CD14-positive monocyte (primary cell): ENCODE measurements around the gene AS3MT. TPM values are rescaled to one million over a fixed set of nuclear protein-coding genes. Genes with fewer than 3 reads are reported as not detected.

ENCODE experiments used
- DNase-seq, 3 donors: peaks; one replicate each; pipeline ENCODE4 v3.0.0-alpha.2; 2011 to 2022
- H2AFZ ChIP-seq: 2 replicates; pipeline ENCODE4 v1.6.0; 2012; ENCODE audit warnings: mild to moderate bottlenecking, low read depth, low read length, inconsistent platforms; ENCODE audit not compliant: insufficient read depth, poor library complexity, severe bottlenecking
- H3K27ac ChIP-seq, 2 donors: 1 replicate in 1 of 2; 2 replicates in 1 of 2; pipeline ENCODE4 v1.5.1; 2012 to 2013; ENCODE audit warnings: low read length in 2 of 2, control low read depth in 1 of 2, inconsistent platforms in 1 of 2, low read depth in 1 of 2, mild to moderate bottlenecking in 1 of 2
- H3K27me3 ChIP-seq, 2 donors: one replicate each; pipeline versions ENCODE4 v1.6.0 to v1.6.1; 2011 to 2013; ENCODE audit warnings: low read length in 2 of 2; ENCODE audit not compliant: control insufficient read depth in 2 of 2, insufficient read depth in 2 of 2
- H3K36me3 ChIP-seq, 2 donors: replicated peaks in 1 of 2; 1 replicate in 1 of 2; 2 replicates in 1 of 2; pipeline versions ENCODE4 v1.5.1 to v1.6.1; 2012 to 2013; ENCODE audit warnings: low read length in 2 of 2, control low read depth in 1 of 2, inconsistent platforms in 1 of 2, mild to moderate bottlenecking in 1 of 2; ENCODE audit not compliant: insufficient read depth in 2 of 2, control insufficient read depth in 1 of 2
- H3K4me1 ChIP-seq, 2 donors: 1 replicate in 1 of 2; 2 replicates in 1 of 2; pipeline versions ENCODE4 v1.5.1 to v1.6.1; 2012 to 2013; ENCODE audit warnings: low read length in 2 of 2, control low read depth in 1 of 2, inconsistent platforms in 1 of 2, mild to moderate bottlenecking in 1 of 2, moderate library complexity in 1 of 2; ENCODE audit not compliant: insufficient read depth in 2 of 2, control insufficient read depth in 1 of 2
- H3K4me2 ChIP-seq: replicated peaks from 2 replicates; pipeline ENCODE3; 2012; ENCODE audit warnings: low read length, moderate library complexity, mild to moderate bottlenecking; ENCODE audit not compliant: poor library complexity, severe bottlenecking; ENCODE audit errors: extremely low read depth
- H3K4me3 ChIP-seq, 3 experiments: fragments of 200-600 bp in 1 of 3; sonication (generic) in 1 of 3; replicated peaks in 1 of 3; 1 replicate in 2 of 3; 2 replicates in 1 of 3; pipeline ENCODE4 v1.5.1; 2011 to 2013; ENCODE audit warnings: low read length in 3 of 3, mild to moderate bottlenecking in 3 of 3, control low read depth in 2 of 3, low read depth in 2 of 3, inconsistent platforms in 1 of 3, moderate library complexity in 1 of 3
- H3K79me2 ChIP-seq: 2 replicates; pipeline ENCODE4 v1.6.0; 2012; ENCODE audit warnings: mild to moderate bottlenecking, control low read depth, inconsistent platforms, low read length, moderate library complexity; ENCODE audit not compliant: insufficient read depth
- H3K9ac ChIP-seq: 2 replicates; pipeline ENCODE4 v1.6.0; 2017; ENCODE audit warnings: low read length, mild to moderate bottlenecking; ENCODE audit not compliant: insufficient read depth, poor library complexity, severe bottlenecking
- H3K9me3 ChIP-seq, 2 donors: replicated peaks in 1 of 2; 1 replicate in 1 of 2; 2 replicates in 1 of 2; pipeline versions ENCODE4 v1.5.1 to v1.6.1; 2012 to 2013; ENCODE audit warnings: low read length in 2 of 2, control low read depth in 1 of 2; ENCODE audit not compliant: control insufficient read depth in 1 of 2, insufficient read depth in 1 of 2
- H4K20me1 ChIP-seq: 2 replicates; pipeline ENCODE4 v1.6.0; 2012; ENCODE audit warnings: mild to moderate bottlenecking, low read length, control low read depth, moderate library complexity; ENCODE audit not compliant: insufficient read depth
- H3K27ac Mint-ChIP-seq, 7 donors: one replicate each; pipeline ENCODE4 v1.8.0; 2020; ENCODE audit warnings: mild to moderate bottlenecking in 7 of 7, mixed read lengths in 7 of 7, moderate library complexity in 6 of 7, inconsistent platforms in 2 of 7
- H3K27me3 Mint-ChIP-seq, 3 donors: one replicate each; pipeline ENCODE4 v1.8.0; 2021 to 2022; ENCODE audit warnings: low read depth in 3 of 3, mild to moderate bottlenecking in 3 of 3, mixed read lengths in 3 of 3, moderate library complexity in 3 of 3, inconsistent platforms in 1 of 3
- H3K36me3 Mint-ChIP-seq, 2 donors: one replicate each; pipeline ENCODE4 v1.8.0; 2020; ENCODE audit warnings: mixed read lengths in 2 of 2, inconsistent platforms in 1 of 2, mild to moderate bottlenecking in 1 of 2
- H3K4me1 Mint-ChIP-seq: one replicate; pipeline ENCODE4 v1.8.0; 2020; ENCODE audit warnings: mild to moderate bottlenecking, mixed read lengths
- H3K4me3 Mint-ChIP-seq, 2 donors: one replicate each; pipeline ENCODE4 v1.8.0; 2020; ENCODE audit warnings: mild to moderate bottlenecking in 2 of 2, mixed read lengths in 2 of 2, moderate library complexity in 1 of 2
- H3K9me3 Mint-ChIP-seq, 7 donors: one replicate each; pipeline ENCODE4 v1.8.0; 2020 to 2022; ENCODE audit warnings: mixed read lengths in 7 of 7, mild to moderate bottlenecking in 6 of 7, moderate library complexity in 6 of 7, inconsistent platforms in 2 of 7
- CTCF ChIP-seq: fragments of 200-600 bp; IDR thresholded peaks from one replicate; pipeline ENCODE4 v1.8.0; 2022; ENCODE audit warnings: antibody characterized with exemption, mild to moderate bottlenecking
- WGBS: methylation state at CpG from one replicate; pipeline ENCODE4 v1.1.5; 2013; ENCODE audit warnings: missing lambda C conversion rate; ENCODE audit not compliant: insufficient coverage; 5-methylcytosine and 5-hydroxymethylcytosine counted together
- intact Hi-C, 2 donors: fragments of 100-400 bp; cut with micrococcal nuclease; formaldehyde crosslinking; loops; one replicate each; pipeline versions ENCODE4 v1.15.0 to v1.15.1; 2023
- polyA plus RNA-seq, 3 donors: library from polyadenylated mRNA; depleted of rRNA in 1 of 3; unstranded in 2 of 3; stranded (reverse) in 1 of 3; fragments of 300-500 nt in 2 of 3; fragments of >200 nt in 1 of 3; fragmentation: Illumina TruSeq in 2 of 3; gene quantifications; 1 replicate in 2 of 3; 2 replicates in 1 of 3; pipeline ENCODE4 v1.2.3, GENCODE V29; 2012 to 2021

AS3MT gene
- polyA plus RNA-seq, 3 donors, result 0.09 to 0.45 TPM; not detected in 1

DNA sequence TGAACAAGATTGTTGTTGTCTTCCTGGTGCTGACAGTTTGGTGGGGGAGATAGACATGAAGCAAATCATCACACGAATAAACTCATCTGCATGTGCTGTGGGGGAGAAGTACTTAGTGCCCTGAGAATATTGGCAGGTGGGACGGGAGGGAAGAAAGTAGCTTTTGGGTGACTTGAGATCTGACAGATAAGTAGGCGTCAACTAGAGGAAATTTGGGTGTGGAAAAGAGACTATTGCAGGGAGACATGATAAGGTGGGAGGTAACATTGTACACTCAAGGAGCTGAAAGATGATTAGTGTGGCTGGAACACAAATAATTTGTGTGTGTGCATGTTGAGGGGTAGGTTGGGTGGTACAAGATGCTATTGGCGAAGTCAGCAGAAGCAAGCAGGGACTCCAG lies 78.9 kb downstream of the AS3MT start:
- no peak for DNase-seq
- 95% methylated on average over 4 of the region's 4 CpGs for WGBS
- H2AFZ ChIP-seq, result no peak overlapping the region
- H3K79me2 ChIP-seq, result no peaks in the 10 kb centered on the region
- H3K27me3 Mint-ChIP-seq, result no peaks in the 10 kb centered on the region
- H3K27ac ChIP-seq, result no peak overlapping the region
- H3K9me3 Mint-ChIP-seq, result peaks cover 0 to 2% (median 0%) of the 10 kb centered on the region in 7 donors
- H3K36me3 Mint-ChIP-seq, result no peaks in the 10 kb centered on the region
- no peaks in the 10 kb centered on the region for H3K36me3 ChIP-seq
- H3K9me3 ChIP-seq, result no peaks in the 10 kb centered on the region
- H3K9ac ChIP-seq, result no peak overlapping the region
- peak overlapping the region in 1 of 7 donors; percentile 3 for H3K27ac Mint-ChIP-seq
- no peak overlapping the region for H3K4me2 ChIP-seq
- no peaks in the 10 kb centered on the region for H4K20me1 ChIP-seq
- H3K4me3 ChIP-seq, result no peak overlapping the region
- no peak overlapping the region for H3K4me3 Mint-ChIP-seq
- peaks cover 3% of the 10 kb centered on the region for H3K4me1 Mint-ChIP-seq
- intact Hi-C loops, result no loop called here
- H3K27me3 ChIP-seq, result no peaks in the 10 kb centered on the region
- TF ChIP-seq CTCF, result no peak
- H3K4me1 ChIP-seq, result no peaks in the 10 kb centered on the region

GRCh38 chr10:102948786-102949185 lies 79.5 kb downstream of the AS3MT start:
- Histone ChIP-seq H3K27me3 (no peaks in the 10 kb centered on the region), H3K9ac (no peak overlapping the region), H3K79me2 (no peaks in the 10 kb centered on the region), H3K4me2 (no peak overlapping the region), H4K20me1 (no peaks in the 10 kb centered on the region), H3K36me3 (no peaks in the 10 kb centered on the region), H2AFZ (no peak overlapping the region), H3K9me3 (no peaks in the 10 kb centered on the region), H3K27ac (no peak overlapping the region), H3K4me1 (no peaks in the 10 kb centered on the region), H3K4me3 (no peak overlapping the region)
- H3K36me3 Mint-ChIP-seq, result no peaks in the 10 kb centered on the region
- WGBS, result 100% methylated on average over 1 of the region's 3 CpGs
- no peak overlapping the region for H3K4me3 Mint-ChIP-seq
- intact Hi-C loops, result no loop called here
- H3K9me3 Mint-ChIP-seq, result peaks cover 0 to 2% (median 0%) of the 10 kb centered on the region in 7 donors
- H3K27ac Mint-ChIP-seq, result peak overlapping the region in 1 of 7 donors; percentile 3
- no peaks in the 10 kb centered on the region for H3K27me3 Mint-ChIP-seq
- no peak for TF ChIP-seq CTCF
- peaks cover 3% of the 10 kb centered on the region for H3K4me1 Mint-ChIP-seq
- no peak for DNase-seq
